Keratinocyte (primary cell): ENCODE data around the gene SNX8. TPM values are rescaled to one million over a fixed set of nuclear protein-coding genes. Genes with fewer than 3 reads are reported as not detected.

Experiments
- DNase-seq: peaks from one replicate; pipeline ENCODE4 v3.0.0-alpha.2; 2011; ENCODE audit warnings: low read depth, missing footprints, low spot score
- FAIRE-seq: peaks from 2 replicates; lab custom pipeline; 2011; peaks lifted over from hg19 to GRCh38; lab: Jason Lieb, UNC
- H2AFZ ChIP-seq: 2 replicates; pipeline ENCODE4 v1.6.0; 2012; ENCODE audit warnings: low read length, control low read depth, inconsistent platforms; ENCODE audit not compliant: control insufficient read depth
- H3K27ac ChIP-seq: 2 replicates; pipeline ENCODE4 v1.5.1; 2011; ENCODE audit warnings: low read length; ENCODE audit not compliant: control insufficient read depth, insufficient read depth
- H3K27me3 ChIP-seq: 3 replicates; pipeline ENCODE4 v1.6.0; 2011; ENCODE audit warnings: low read length; ENCODE audit not compliant: control insufficient read depth, insufficient read depth; ENCODE audit errors: extremely low read depth
- H3K36me3 ChIP-seq, 2 experiments: 2 replicates in 1 of 2; 3 replicates in 1 of 2; pipeline ENCODE4 v1.5.1; 2011; ENCODE audit warnings: low read length in 2 of 2, mild to moderate bottlenecking in 1 of 2; ENCODE audit not compliant: control insufficient read depth in 2 of 2, insufficient read depth in 2 of 2; ENCODE audit errors: extremely low read depth in 1 of 2
- H3K4me1 ChIP-seq: 3 replicates; pipeline ENCODE4 v1.5.1; 2011; ENCODE audit warnings: low read length; ENCODE audit not compliant: control insufficient read depth, insufficient read depth; ENCODE audit errors: extremely low read depth
- H3K4me2 ChIP-seq: 3 replicates; pipeline ENCODE4 v1.6.0; 2011; ENCODE audit warnings: low read depth, low read length; ENCODE audit not compliant: control insufficient read depth, insufficient read depth; ENCODE audit errors: extremely low read depth
- H3K4me3 ChIP-seq, 3 experiments: fragments of 200-600 bp in 1 of 3; sonication (generic) in 1 of 3; 2 replicates in 2 of 3; 3 replicates in 1 of 3; pipeline ENCODE4 v1.5.1; 2011 to 2016; ENCODE audit warnings: low read length in 3 of 3, mild to moderate bottlenecking in 3 of 3, control low read depth in 2 of 3, inconsistent platforms in 1 of 3, low read depth in 1 of 3, mixed read lengths in 1 of 3, mixed run types in 1 of 3, moderate library complexity in 1 of 3; ENCODE audit not compliant: control insufficient read depth in 2 of 3, insufficient read depth in 2 of 3; ENCODE audit errors: extremely low read depth in 1 of 3
- H3K79me2 ChIP-seq: 2 replicates; pipeline ENCODE4 v1.6.0; 2012; ENCODE audit warnings: low read length; ENCODE audit not compliant: control insufficient read depth, insufficient read depth
- H3K9ac ChIP-seq: 3 replicates; pipeline ENCODE4 v1.6.0; 2011; ENCODE audit warnings: low read length; ENCODE audit not compliant: control insufficient read depth, insufficient read depth; ENCODE audit errors: extremely low read depth
- H3K9me1 ChIP-seq: 3 replicates; pipeline ENCODE4 v1.6.0; 2011; ENCODE audit warnings: low read length; ENCODE audit not compliant: control insufficient read depth, insufficient read depth; ENCODE audit errors: extremely low read depth
- H3K9me3 ChIP-seq: 2 replicates; pipeline ENCODE4 v1.5.1; 2012; ENCODE audit warnings: low read depth, low read length; ENCODE audit not compliant: control insufficient read depth
- H4K20me1 ChIP-seq: 3 replicates; pipeline ENCODE4 v1.6.0; 2011; ENCODE audit warnings: low read length; ENCODE audit not compliant: control insufficient read depth, insufficient read depth; ENCODE audit errors: extremely low read depth
- EZH2 ChIP-seq: IDR thresholded peaks from one replicate; pipeline ENCODE4 v1.6.1; 2012; ENCODE audit warnings: inconsistent platforms, mild to moderate bottlenecking, low read length, moderate library complexity
- dilution Hi-C: fragments of 300-500 bp; cut with MboI; formaldehyde crosslinking; loops from one replicate; pipeline ENCODE4 v1.7.0; 2020; ENCODE audit warnings: low sequenced_read_pairs; ENCODE audit not compliant: extremely low pct_ligation_motif_present
- polyA plus RNA-seq, 5 experiments: library from polyadenylated mRNA; depleted of rRNA in 3 of 5; stranded (reverse) in 3 of 5; stranded (forward) in 1 of 5; unstranded in 1 of 5; fragments of >200 nt; gene quantifications; 1 replicate in 1 of 5; 2 replicates in 3 of 5; 3 replicates in 1 of 5; pipeline versions ENCODE4 v1.2.1 to v1.2.3, GENCODE V29; 2011 to 2012; ENCODE audit warnings: missing spikeins in 2 of 5, low read depth in 1 of 5, low replicate concordance in 1 of 5
- TF ChIP-seq, protein P1 (sequence below), 3 experiments: IDR thresholded peaks in 1 of 3; conservative IDR thresholded peaks in 1 of 3; optimal IDR thresholded peaks in 1 of 3; 2 replicates in 2 of 3; 3 replicates in 1 of 3; pipeline versions ENCODE3 to v1.5.1; 2011; ENCODE audit warnings: low read length in 3 of 3, mild to moderate bottlenecking in 3 of 3, moderate library complexity in 2 of 3, control low read depth in 1 of 3, inconsistent platforms in 1 of 3; ENCODE audit not compliant: insufficient read depth in 2 of 3; ENCODE audit errors: extremely low read depth in 1 of 3

SNX8 gene
- polyA plus RNA-seq, 1 donor (not counting 4 experiments of a cell fraction or from before 2014, with no cell fraction given) = 24.2 TPM

- Histone ChIP-seq H3K79me2 (peaks cover 17% of the 10 kb centered on the region), H3K27ac (no peak overlapping the region), H3K27me3 (no peaks in the 10 kb centered on the region), H2AFZ (no peak overlapping the region), H3K9me1 (no peaks in the 10 kb centered on the region), H3K4me1 (no peaks in the 10 kb centered on the region), H3K4me3 (no peak overlapping the region), H3K36me3 (peaks cover 33 to 44% of the 10 kb centered on the region in 2 experiments), H4K20me1 (no peaks in the 10 kb centered on the region), H3K4me2 (no peak overlapping the region), H3K9me3 (no peaks in the 10 kb centered on the region), H3K9ac (no peak overlapping the region)
- no peak for DNase-seq
- no peak for FAIRE-seq
- dilution Hi-C loops = no loop called here
- TF ChIP-seq, protein P1, sequence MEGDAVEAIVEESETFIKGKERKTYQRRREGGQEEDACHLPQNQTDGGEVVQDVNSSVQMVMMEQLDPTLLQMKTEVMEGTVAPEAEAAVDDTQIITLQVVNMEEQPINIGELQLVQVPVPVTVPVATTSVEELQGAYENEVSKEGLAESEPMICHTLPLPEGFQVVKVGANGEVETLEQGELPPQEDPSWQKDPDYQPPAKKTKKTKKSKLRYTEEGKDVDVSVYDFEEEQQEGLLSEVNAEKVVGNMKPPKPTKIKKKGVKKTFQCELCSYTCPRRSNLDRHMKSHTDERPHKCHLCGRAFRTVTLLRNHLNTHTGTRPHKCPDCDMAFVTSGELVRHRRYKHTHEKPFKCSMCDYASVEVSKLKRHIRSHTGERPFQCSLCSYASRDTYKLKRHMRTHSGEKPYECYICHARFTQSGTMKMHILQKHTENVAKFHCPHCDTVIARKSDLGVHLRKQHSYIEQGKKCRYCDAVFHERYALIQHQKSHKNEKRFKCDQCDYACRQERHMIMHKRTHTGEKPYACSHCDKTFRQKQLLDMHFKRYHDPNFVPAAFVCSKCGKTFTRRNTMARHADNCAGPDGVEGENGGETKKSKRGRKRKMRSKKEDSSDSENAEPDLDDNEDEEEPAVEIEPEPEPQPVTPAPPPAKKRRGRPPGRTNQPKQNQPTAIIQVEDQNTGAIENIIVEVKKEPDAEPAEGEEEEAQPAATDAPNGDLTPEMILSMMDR (optimal IDR thresholded peaks at IDR 0.05 in 1 of 3, IDR thresholded peaks at IDR 0.05 in 1 of 3, conservative IDR thresholded peaks at IDR 0.05 in 1 of 3; ENCODE audit: extremely low read depth in 1 of 3, insufficient read depth in 2 of 3, low read length in 3 of 3) = no peak
- no peak for TF ChIP-seq EZH2
Measured at GRCh38 chr7:2217206-2217605, 97.0 kb downstream of the SNX8 start.

GRCh38 chr7:2215851-2216250 is 98.4 kb downstream of the SNX8 start:
- Histone ChIP-seq H4K20me1 (no peaks in the 10 kb centered on the region), H3K4me3 (no peak overlapping the region), H2AFZ (no peak overlapping the region), H3K27me3 (no peaks in the 10 kb centered on the region), H3K27ac (no peak overlapping the region), H3K9me1 (no peaks in the 10 kb centered on the region), H3K4me2 (no peak overlapping the region), H3K9ac (no peak overlapping the region), H3K4me1 (no peaks in the 10 kb centered on the region), H3K9me3 (no peaks in the 10 kb centered on the region), H3K36me3 (peaks cover 28 to 48% of the 10 kb centered on the region in 2 experiments), H3K79me2 (peaks cover 10% of the 10 kb centered on the region)
- dilution Hi-C loops = no loop called here
- FAIRE-seq (no peak), DNase-seq (no peak)
- TF ChIP-seq, protein P1 (optimal IDR thresholded peaks at IDR 0.05 in 1 of 3, IDR thresholded peaks at IDR 0.05 in 1 of 3, conservative IDR thresholded peaks at IDR 0.05 in 1 of 3; ENCODE audit: extremely low read depth in 1 of 3, insufficient read depth in 2 of 3, low read length in 3 of 3) = no peak
- TF ChIP-seq EZH2 = no peak
